Thymus (tissue), 11 donors: ENCODE measurements around the gene NBEA. TPM values are rescaled to one million over a fixed set of nuclear protein-coding genes. Genes with fewer than 3 reads are reported as not detected.

Source experiments
- DNase-seq, 9 donors: peaks; one replicate each; pipeline ENCODE4 v3.0.0-alpha.2; 2013; ENCODE audit warnings: low spot score in 9 of 9, low read depth in 6 of 9, missing footprints in 1 of 9
- H3K27ac ChIP-seq, 2 donors: one replicate each; pipeline ENCODE4 v1.5.1; 2013; ENCODE audit warnings: control low read depth in 1 of 2, low read depth in 1 of 2, low read length in 1 of 2, mild to moderate bottlenecking in 1 of 2, moderate library complexity in 1 of 2
- H3K27me3 ChIP-seq, 2 donors: one replicate each; pipeline ENCODE4 v1.5.1; 2013; ENCODE audit warnings: low read length in 1 of 2; ENCODE audit not compliant: control insufficient read depth in 2 of 2, insufficient read depth in 1 of 2
- H3K36me3 ChIP-seq, 2 donors: one replicate each; pipeline ENCODE4 v1.5.1; 2013; ENCODE audit warnings: low read length in 1 of 2, mild to moderate bottlenecking in 1 of 2, moderate library complexity in 1 of 2; ENCODE audit not compliant: control insufficient read depth in 2 of 2, insufficient read depth in 2 of 2
- H3K4me1 ChIP-seq, 2 donors: one replicate each; pipeline ENCODE4 v1.5.1; 2013; ENCODE audit warnings: low read length in 2 of 2; ENCODE audit not compliant: control insufficient read depth in 2 of 2, insufficient read depth in 2 of 2
- H3K4me3 ChIP-seq, 2 donors: one replicate each; pipeline ENCODE4 v1.5.1; 2013; ENCODE audit warnings: low read length in 2 of 2, control low read depth in 1 of 2, mild to moderate bottlenecking in 1 of 2
- H3K9me3 ChIP-seq, 2 donors: one replicate each; pipeline ENCODE4 v1.5.1; 2013; ENCODE audit warnings: low read length in 1 of 2, mild to moderate bottlenecking in 1 of 2; ENCODE audit not compliant: control insufficient read depth in 2 of 2, insufficient read depth in 1 of 2
- WGBS: extraction: QIAGEN DNeasy Blood & Tissue Kit; methylation state at CpG from one replicate; pipeline ENCODE4 v1.1.7; 2013; 5-methylcytosine and 5-hydroxymethylcytosine counted together
- polyA plus RNA-seq: library from polyadenylated mRNA; stranded (reverse); fragments of 200-250 nt; gene quantifications from one replicate; pipeline ENCODE4 v1.2.3, GENCODE V29; 2013
- total RNA-seq: library from RNA; stranded (reverse); fragments of 120-200 nt; gene quantifications from one replicate; pipeline ENCODE4 v1.2.4, GENCODE V29; 2013
- donor health status: healthy.

Gene NBEA
- total and polyA plus RNA-seq, 2 donors: 4.1 to 6.8 TPM

- Histone ChIP-seq H3K27ac (no peak overlapping the region), H3K9me3 (no peaks in the 10 kb centered on the region), H3K4me3 (no peak overlapping the region), H3K4me1 (no peaks in the 10 kb centered on the region), H3K27me3 (no peaks in the 10 kb centered on the region), H3K36me3 (no peaks in the 10 kb centered on the region)
- peak in 1 of 9 donors; percentile 8 for DNase-seq
Observed at GRCh38 chr13:35621989-35622388, 679.9 kb downstream of the NBEA start.

GRCh38 chr13:35629026-35629425, 687.0 kb downstream of the NBEA start:
- no peaks in the 10 kb centered on the region for H3K36me3 ChIP-seq
- no peak overlapping the region for H3K27ac ChIP-seq
- H3K27me3 ChIP-seq: no peaks in the 10 kb centered on the region
- no peaks in the 10 kb centered on the region for H3K9me3 ChIP-seq
- WGBS: 97% methylated on average over 2 of the region's 2 CpGs
- no peaks in the 10 kb centered on the region for H3K4me1 ChIP-seq
- no peak for DNase-seq
- no peak overlapping the region for H3K4me3 ChIP-seq

GRCh38 chr13:35630551-35631275, 688.6 kb downstream of the NBEA start:
- no peak overlapping the region for H3K4me3 ChIP-seq
- no peaks in the 10 kb centered on the region for H3K36me3 ChIP-seq
- no peak overlapping the region for H3K27ac ChIP-seq
- H3K4me1 ChIP-seq: no peaks in the 10 kb centered on the region
- WGBS: 96% methylated on average over 5 of the region's 5 CpGs
- no peaks in the 10 kb centered on the region for H3K9me3 ChIP-seq
- no peaks in the 10 kb centered on the region for H3K27me3 ChIP-seq
- DNase-seq: peak in 3 of 9 donors; percentile 2 to 21 (median 2)

GRCh38 chr13:35631666-35632065, 689.6 kb downstream of the NBEA start:
- Histone ChIP-seq H3K4me1 (no peaks in the 10 kb centered on the region), H3K36me3 (no peaks in the 10 kb centered on the region), H3K9me3 (no peaks in the 10 kb centered on the region), H3K4me3 (no peak overlapping the region), H3K27ac (no peak overlapping the region), H3K27me3 (no peaks in the 10 kb centered on the region)
- DNase-seq: no peak

- H3K27ac ChIP-seq: no peak overlapping the region
- no peak for DNase-seq
- WGBS: 86% methylated on average over 3 of the region's 3 CpGs
- H3K4me3 ChIP-seq: no peak overlapping the region
- H3K4me1 ChIP-seq: no peaks in the 10 kb centered on the region
- no peaks in the 10 kb centered on the region for H3K36me3 ChIP-seq
- H3K27me3 ChIP-seq: no peaks in the 10 kb centered on the region
- no peaks in the 10 kb centered on the region for H3K9me3 ChIP-seq
Observed at GRCh38 chr13:35643625-35644024, 701.6 kb downstream of the NBEA start.

GRCh38 chr13:35646056-35646774, 704.1 kb downstream of the NBEA start:
- DNase-seq: no peak
- Histone ChIP-seq H3K27ac (no peak overlapping the region), H3K9me3 (no peaks in the 10 kb centered on the region), H3K4me1 (no peaks in the 10 kb centered on the region), H3K27me3 (no peaks in the 10 kb centered on the region), H3K36me3 (no peaks in the 10 kb centered on the region), H3K4me3 (no peak overlapping the region)
- 93% methylated on average over 7 of the region's 7 CpGs for WGBS

- WGBS: 96% methylated on average over 4 of the region's 4 CpGs
- DNase-seq: no peak
- H3K27ac ChIP-seq: no peak overlapping the region
Observed at GRCh38 chr13:35648201-35648600, 706.1 kb downstream of the NBEA start.

GRCh38 chr13:35649162-35649561, 707.1 kb downstream of the NBEA start:
- Histone ChIP-seq H3K27me3 (no peaks in the 10 kb centered on the region), H3K36me3 (no peaks in the 10 kb centered on the region), H3K9me3 (no peaks in the 10 kb centered on the region), H3K4me3 (no peak overlapping the region), H3K4me1 (no peaks in the 10 kb centered on the region), H3K27ac (no peak overlapping the region)
- WGBS: 92% methylated on average over 4 of the region's 4 CpGs
- no peak for DNase-seq

More at GRCh38 chr13:35648201-35648600, 706.1 kb downstream of the NBEA start:
- H3K36me3 ChIP-seq: no peaks in the 10 kb centered on the region
- no peaks in the 10 kb centered on the region for H3K27me3 ChIP-seq
- H3K4me3 ChIP-seq: no peak overlapping the region
- H3K4me1 ChIP-seq: no peaks in the 10 kb centered on the region
- H3K9me3 ChIP-seq: no peaks in the 10 kb centered on the region

GRCh38 chr13:35659796-35660195, 717.7 kb downstream of the NBEA start:
- no peak for DNase-seq
- Histone ChIP-seq H3K36me3 (no peaks in the 10 kb centered on the region), H3K4me3 (no peak overlapping the region), H3K4me1 (no peaks in the 10 kb centered on the region), H3K27me3 (no peaks in the 10 kb centered on the region), H3K27ac (no peak overlapping the region), H3K9me3 (no peaks in the 10 kb centered on the region)
- WGBS: 93% methylated on average over 4 of the region's 4 CpGs
